SK-N-SH (cell line): ENCODE data around the gene CDC14C. TPM values are rescaled to one million over a fixed set of nuclear protein-coding genes. Genes with fewer than 3 reads are reported as not detected.

Experiments used
- CTCF ChIA-PET: fragments of 300-600, 350-600 bp; formaldehyde crosslinking; extraction: SDS; loops from one replicate; lab custom pipeline; 2021; lab: Yijun Ruan, JAX
- POLR2A ChIA-PET: fragments of 350-600 bp; sonication (Branson Sonifier 250); formaldehyde crosslinking; extraction: SDS; loops from one replicate; lab custom pipeline; 2020; ENCODE audit warnings: antibody characterized with exemption, inconsistent platforms; lab: Yijun Ruan, JAX
- DNase-seq: peaks from one replicate; pipeline ENCODE4 v3.0.0; 2012
- H2AFZ ChIP-seq: fragments of 200-600 bp; sonication (generic); 2 replicates; pipeline ENCODE4 v1.8.1; 2016; ENCODE audit warnings: antibody characterized with exemption, mild to moderate bottlenecking, low read depth
- H3F3A ChIP-seq: fragments of 200-600 bp; sonication (generic); replicated peaks from 2 replicates; pipeline ENCODE3; 2016; ENCODE audit warnings: antibody characterized with exemption, mild to moderate bottlenecking; ENCODE audit not compliant: insufficient read depth
- H3K27ac ChIP-seq, 2 experiments: fragments of 200-500 bp in 1 of 2; fragments of 200-600 bp in 1 of 2; sonication (Bioruptor generic) in 1 of 2; sonication (generic), shearing (Covaris generic) in 1 of 2; 2 replicates each; pipeline versions ENCODE4 v1.5.1 to v1.6.1; 2014 to 2016; ENCODE audit warnings: low read depth in 2 of 2, inconsistent platforms in 1 of 2, low read length in 1 of 2, mild to moderate bottlenecking in 1 of 2, mixed read lengths in 1 of 2
- H3K27me3 ChIP-seq: fragments of 200-600 bp; sonication (generic), shearing (Covaris generic); 2 replicates; pipeline ENCODE4 v1.6.1; 2016; ENCODE audit warnings: mixed run types; ENCODE audit not compliant: insufficient read depth
- H3K36me3 ChIP-seq, 2 experiments: fragments of 200-500 bp in 1 of 2; fragments of 200-600 bp in 1 of 2; sonication (Bioruptor generic) in 1 of 2; sonication (generic) in 1 of 2; replicated peaks in 1 of 2; 2 replicates each; pipeline versions ENCODE3 to v1.5.1; 2014 to 2016; ENCODE audit warnings: low read length in 1 of 2, mild to moderate bottlenecking in 1 of 2; ENCODE audit not compliant: insufficient read depth in 2 of 2, control insufficient read depth in 1 of 2
- H3K4me1 ChIP-seq, 2 experiments: fragments of 200-500 bp in 1 of 2; fragments of 200-600 bp in 1 of 2; sonication (Bioruptor generic) in 1 of 2; sonication (generic), shearing (Covaris generic) in 1 of 2; 2 replicates each; pipeline versions ENCODE4 v1.5.1 to v1.6.1; 2014 to 2016; ENCODE audit warnings: low read depth in 1 of 2, low read length in 1 of 2, mixed run types in 1 of 2; ENCODE audit not compliant: insufficient read depth in 2 of 2, control insufficient read depth in 1 of 2
- H3K4me2 ChIP-seq: fragments of 200-600 bp; sonication (generic), shearing (Covaris generic); 2 replicates; pipeline ENCODE4 v1.6.1; 2017; ENCODE audit warnings: mixed run types
- H3K4me3 ChIP-seq, 2 experiments: fragments of 200-500 bp in 1 of 2; fragments of 200-600 bp in 1 of 2; sonication (Bioruptor generic) in 1 of 2; sonication (generic), shearing (Covaris generic) in 1 of 2; 2 replicates each; pipeline versions ENCODE4 v1.5.1 to v1.8.1; 2014 to 2016; ENCODE audit warnings: low read depth in 2 of 2, inconsistent platforms in 1 of 2, low read length in 1 of 2, mild to moderate bottlenecking in 1 of 2, mixed read lengths in 1 of 2, moderate library complexity in 1 of 2
- H3K79me2 ChIP-seq: fragments of 200-600 bp; sonication (generic); 2 replicates; pipeline ENCODE4 v1.8.1; 2017; ENCODE audit warnings: mild to moderate bottlenecking; ENCODE audit not compliant: insufficient read depth
- H3K9ac ChIP-seq: fragments of 200-600 bp; sonication (generic); 2 replicates; pipeline ENCODE4 v1.6.1; 2017; ENCODE audit warnings: mixed run types
- H3K9me2 ChIP-seq: fragments of 200-600 bp; sonication (generic); 2 replicates; pipeline ENCODE4 v1.6.1; 2017; ENCODE audit warnings: mixed run types
- H3K9me3 ChIP-seq: fragments of 200-600 bp; sonication (generic); 2 replicates; pipeline ENCODE4 v1.6.1; 2017; ENCODE audit warnings: mixed run types, mild to moderate bottlenecking, moderate library complexity
- H4K20me1 ChIP-seq: fragments of 200-600 bp; sonication (generic); 2 replicates; pipeline ENCODE4 v1.6.1; 2017; ENCODE audit warnings: mild to moderate bottlenecking, mixed run types; ENCODE audit not compliant: insufficient read depth
- EP300 ChIP-seq, 2 experiments: IDR thresholded peaks; 2 replicates each; pipeline versions ENCODE4 v1.4.0 to v1.6.1; 2012; ENCODE audit warnings: borderline replicate concordance in 1 of 2, low read depth in 1 of 2, low read length in 1 of 2
- NFIC ChIP-seq: IDR thresholded peaks from 2 replicates; pipeline ENCODE4 v1.4.0; 2012; ENCODE audit warnings: borderline replicate concordance
- POLR2AphosphoS5 ChIP-seq: IDR thresholded peaks from 2 replicates; pipeline ENCODE4 v1.6.1; 2012; ENCODE audit warnings: low read depth, low read length
- RCOR1 ChIP-seq: fragments of 150-350 bp; IDR thresholded peaks from 2 replicates; pipeline ENCODE4 v1.6.1; 2017; ENCODE audit warnings: antibody characterized with exemption, low read length
- SIN3A ChIP-seq: IDR thresholded peaks from 2 replicates; pipeline ENCODE4 v1.6.1; 2012; ENCODE audit warnings: low read depth, mild to moderate bottlenecking, low read length, moderate library complexity, borderline replicate concordance
- TEAD4 ChIP-seq: IDR thresholded peaks from 2 replicates; pipeline ENCODE4 v1.4.0; 2012; ENCODE audit warnings: mild to moderate bottlenecking, borderline replicate concordance; ENCODE audit not compliant: insufficient read depth
- WGBS: methylation state at CpG from one replicate; pipeline ENCODE4 v1.1.6; 2017; ENCODE audit warnings: low lambda C conversion rate; 5-methylcytosine and 5-hydroxymethylcytosine counted together
- polyA plus RNA-seq, 3 experiments: library from polyadenylated mRNA; depleted of rRNA; stranded (reverse); fragments of >200 nt; gene quantifications; 2 replicates each; pipeline ENCODE4 v1.2.3, GENCODE V29; 2012
- TF ChIP-seq, protein P1 (sequence below): IDR thresholded peaks from 2 replicates; pipeline ENCODE4 v1.6.1; 2012; ENCODE audit warnings: mild to moderate bottlenecking, low read depth, low read length, moderate library complexity
- TF ChIP-seq, protein P2 (sequence below): fragments of 150-350 bp; IDR thresholded peaks from 2 replicates; pipeline ENCODE4 v1.6.1; 2017; ENCODE audit warnings: antibody characterized with exemption, low read length, low read depth, borderline replicate concordance
- TF ChIP-seq, protein P3 (sequence below): IDR thresholded peaks from 2 replicates; pipeline ENCODE4; 2012
- TF ChIP-seq, protein P4 (sequence below): IDR thresholded peaks from 2 replicates; pipeline ENCODE4 v1.4.0; 2012; ENCODE audit warnings: low read depth
- TF ChIP-seq, protein P5 (sequence below): IDR thresholded peaks from 2 replicates; pipeline ENCODE4 v1.4.0; 2012; ENCODE audit warnings: low read depth, borderline replicate concordance
- TF ChIP-seq, protein P6 (sequence below): fragments of 200-600 bp; sonication (generic); IDR thresholded peaks from 2 replicates; pipeline ENCODE4 v1.6.1; 2017; ENCODE audit warnings: antibody characterized with exemption, mild to moderate bottlenecking, moderate library complexity
- TF ChIP-seq, protein P7 (sequence below): IDR thresholded peaks from 2 replicates; pipeline ENCODE4 v1.4.0; 2012; ENCODE audit warnings: low read depth, borderline replicate concordance
- TF ChIP-seq, protein P8 (sequence below): fragments of 150-350 bp; IDR thresholded peaks from 2 replicates; pipeline ENCODE4 v1.6.1; 2016; ENCODE audit warnings: mild to moderate bottlenecking, low read depth, low read length

Gene CDC14C
- polyA plus RNA-seq, 1 of the 3 experiments (the other 2 are of a cell fraction) = not detected

DNA sequence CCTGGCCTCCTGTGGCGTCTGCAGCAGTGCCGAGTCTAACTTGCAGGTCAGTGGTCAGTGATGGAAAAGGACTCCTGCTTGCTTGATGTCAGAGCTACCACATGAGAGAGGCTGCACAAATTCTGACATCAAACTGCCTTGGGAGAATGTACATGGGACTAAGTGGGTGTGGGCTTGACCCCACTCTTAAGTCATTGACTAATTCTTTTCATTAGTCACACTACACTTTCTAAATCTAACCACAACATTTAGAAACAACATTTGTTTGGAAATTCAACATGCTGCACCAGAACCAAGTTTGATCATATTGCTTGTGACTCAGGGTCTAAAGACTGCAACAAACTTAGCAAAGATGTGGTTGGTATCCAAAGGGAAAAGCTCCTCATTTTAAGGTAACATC, 24.4 kb upstream of the CDC14C start:
- 0% methylated on average over 2 of the region's 2 CpGs for WGBS
- ChIA-PET POLR2A (no interaction called here), CTCF (no interaction called here)
- Histone ChIP-seq H3K27ac (no peak overlapping the region), H3K9me3 (no peaks in the 10 kb centered on the region), H3K9ac (no peak overlapping the region), H4K20me1 (no peaks in the 10 kb centered on the region), H3K36me3 (no peaks in the 10 kb centered on the region), H3K4me3 (no peak overlapping the region), H3F3A (no peaks in the 10 kb centered on the region), H3K4me1 (no peaks in the 10 kb centered on the region), H3K9me2 (no peaks in the 10 kb centered on the region), H3K27me3 (no peaks in the 10 kb centered on the region), H3K79me2 (no peaks in the 10 kb centered on the region), H3K4me2 (no peak overlapping the region), H2AFZ (no peak overlapping the region)
- TF ChIP-seq, protein P1, sequence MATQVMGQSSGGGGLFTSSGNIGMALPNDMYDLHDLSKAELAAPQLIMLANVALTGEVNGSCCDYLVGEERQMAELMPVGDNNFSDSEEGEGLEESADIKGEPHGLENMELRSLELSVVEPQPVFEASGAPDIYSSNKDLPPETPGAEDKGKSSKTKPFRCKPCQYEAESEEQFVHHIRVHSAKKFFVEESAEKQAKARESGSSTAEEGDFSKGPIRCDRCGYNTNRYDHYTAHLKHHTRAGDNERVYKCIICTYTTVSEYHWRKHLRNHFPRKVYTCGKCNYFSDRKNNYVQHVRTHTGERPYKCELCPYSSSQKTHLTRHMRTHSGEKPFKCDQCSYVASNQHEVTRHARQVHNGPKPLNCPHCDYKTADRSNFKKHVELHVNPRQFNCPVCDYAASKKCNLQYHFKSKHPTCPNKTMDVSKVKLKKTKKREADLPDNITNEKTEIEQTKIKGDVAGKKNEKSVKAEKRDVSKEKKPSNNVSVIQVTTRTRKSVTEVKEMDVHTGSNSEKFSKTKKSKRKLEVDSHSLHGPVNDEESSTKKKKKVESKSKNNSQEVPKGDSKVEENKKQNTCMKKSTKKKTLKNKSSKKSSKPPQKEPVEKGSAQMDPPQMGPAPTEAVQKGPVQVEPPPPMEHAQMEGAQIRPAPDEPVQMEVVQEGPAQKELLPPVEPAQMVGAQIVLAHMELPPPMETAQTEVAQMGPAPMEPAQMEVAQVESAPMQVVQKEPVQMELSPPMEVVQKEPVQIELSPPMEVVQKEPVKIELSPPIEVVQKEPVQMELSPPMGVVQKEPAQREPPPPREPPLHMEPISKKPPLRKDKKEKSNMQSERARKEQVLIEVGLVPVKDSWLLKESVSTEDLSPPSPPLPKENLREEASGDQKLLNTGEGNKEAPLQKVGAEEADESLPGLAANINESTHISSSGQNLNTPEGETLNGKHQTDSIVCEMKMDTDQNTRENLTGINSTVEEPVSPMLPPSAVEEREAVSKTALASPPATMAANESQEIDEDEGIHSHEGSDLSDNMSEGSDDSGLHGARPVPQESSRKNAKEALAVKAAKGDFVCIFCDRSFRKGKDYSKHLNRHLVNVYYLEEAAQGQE = no peak
- TF ChIP-seq EP300 (IDR thresholded peaks at IDR 0.05; ENCODE audit: borderline replicate concordance in 1 of 2, low read depth in 1 of 2, low read length in 1 of 2) = no peak
- TF ChIP-seq, protein P2, sequence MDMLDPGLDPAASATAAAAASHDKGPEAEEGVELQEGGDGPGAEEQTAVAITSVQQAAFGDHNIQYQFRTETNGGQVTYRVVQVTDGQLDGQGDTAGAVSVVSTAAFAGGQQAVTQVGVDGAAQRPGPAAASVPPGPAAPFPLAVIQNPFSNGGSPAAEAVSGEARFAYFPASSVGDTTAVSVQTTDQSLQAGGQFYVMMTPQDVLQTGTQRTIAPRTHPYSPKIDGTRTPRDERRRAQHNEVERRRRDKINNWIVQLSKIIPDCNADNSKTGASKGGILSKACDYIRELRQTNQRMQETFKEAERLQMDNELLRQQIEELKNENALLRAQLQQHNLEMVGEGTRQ = no peak
- no peak for TF ChIP-seq NFIC
- no peak for TF ChIP-seq SIN3A
- TF ChIP-seq, protein P3, sequence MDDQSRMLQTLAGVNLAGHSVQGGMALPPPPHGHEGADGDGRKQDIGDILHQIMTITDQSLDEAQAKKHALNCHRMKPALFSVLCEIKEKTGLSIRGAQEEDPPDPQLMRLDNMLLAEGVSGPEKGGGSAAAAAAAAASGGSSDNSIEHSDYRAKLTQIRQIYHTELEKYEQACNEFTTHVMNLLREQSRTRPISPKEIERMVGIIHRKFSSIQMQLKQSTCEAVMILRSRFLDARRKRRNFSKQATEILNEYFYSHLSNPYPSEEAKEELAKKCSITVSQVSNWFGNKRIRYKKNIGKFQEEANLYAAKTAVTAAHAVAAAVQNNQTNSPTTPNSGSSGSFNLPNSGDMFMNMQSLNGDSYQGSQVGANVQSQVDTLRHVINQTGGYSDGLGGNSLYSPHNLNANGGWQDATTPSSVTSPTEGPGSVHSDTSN = no peak
- TF ChIP-seq, protein P4, sequence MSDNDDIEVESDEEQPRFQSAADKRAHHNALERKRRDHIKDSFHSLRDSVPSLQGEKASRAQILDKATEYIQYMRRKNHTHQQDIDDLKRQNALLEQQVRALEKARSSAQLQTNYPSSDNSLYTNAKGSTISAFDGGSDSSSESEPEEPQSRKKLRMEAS = no peak
- no peak for DNase-seq

DNA sequence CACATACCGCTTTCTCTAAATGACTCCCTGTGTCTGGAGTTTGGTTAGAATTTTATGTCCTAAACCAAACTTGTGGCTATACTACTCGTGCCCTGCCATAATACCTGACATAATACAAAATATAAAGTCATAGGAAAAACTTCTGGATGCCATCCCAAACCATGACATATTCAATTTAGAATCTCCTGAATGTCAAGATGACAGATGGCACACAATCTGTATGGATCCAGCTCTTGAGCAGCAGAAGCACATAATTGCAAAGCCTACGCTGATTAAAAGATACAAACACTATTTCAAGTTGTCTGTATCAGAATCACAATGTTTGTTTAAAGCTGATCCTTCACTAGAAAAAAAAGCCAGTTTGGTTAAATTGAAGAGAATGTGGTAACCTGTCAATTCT, 22.4 kb upstream of the CDC14C start:
- H3K9me2 ChIP-seq = no peaks in the 10 kb centered on the region
- H2AFZ ChIP-seq = no peak overlapping the region
- no peaks in the 10 kb centered on the region for H4K20me1 ChIP-seq
- H3K36me3 ChIP-seq = no peaks in the 10 kb centered on the region
- 3% methylated on average over 3 of the region's 3 CpGs for WGBS
- no peak for DNase-seq
- POLR2A ChIA-PET = no interaction called here
- no peaks in the 10 kb centered on the region for H3F3A ChIP-seq
- H3K4me1 ChIP-seq = no peaks in the 10 kb centered on the region
- no peak overlapping the region for H3K4me3 ChIP-seq
- H3K27ac ChIP-seq = no peak overlapping the region
- no peaks in the 10 kb centered on the region for H3K27me3 ChIP-seq
- CTCF ChIA-PET = interaction anchor here (1.4 kb wide), 1 partner anchor 12 kb away, joined by 5 read pairs; no protein-coding TSS in a partner anchor
- no peak overlapping the region for H3K4me2 ChIP-seq
- no peaks in the 10 kb centered on the region for H3K79me2 ChIP-seq
- H3K9ac ChIP-seq = no peak overlapping the region
- H3K9me3 ChIP-seq = no peaks in the 10 kb centered on the region
- TF ChIP-seq EP300 (IDR thresholded peaks at IDR 0.05; ENCODE audit: borderline replicate concordance in 1 of 2, low read depth in 1 of 2, low read length in 1 of 2) (no peak), RCOR1 (no peak), SIN3A (no peak), POLR2AphosphoS5 (no peak), TEAD4 (no peak)
- TF ChIP-seq, protein P5, sequence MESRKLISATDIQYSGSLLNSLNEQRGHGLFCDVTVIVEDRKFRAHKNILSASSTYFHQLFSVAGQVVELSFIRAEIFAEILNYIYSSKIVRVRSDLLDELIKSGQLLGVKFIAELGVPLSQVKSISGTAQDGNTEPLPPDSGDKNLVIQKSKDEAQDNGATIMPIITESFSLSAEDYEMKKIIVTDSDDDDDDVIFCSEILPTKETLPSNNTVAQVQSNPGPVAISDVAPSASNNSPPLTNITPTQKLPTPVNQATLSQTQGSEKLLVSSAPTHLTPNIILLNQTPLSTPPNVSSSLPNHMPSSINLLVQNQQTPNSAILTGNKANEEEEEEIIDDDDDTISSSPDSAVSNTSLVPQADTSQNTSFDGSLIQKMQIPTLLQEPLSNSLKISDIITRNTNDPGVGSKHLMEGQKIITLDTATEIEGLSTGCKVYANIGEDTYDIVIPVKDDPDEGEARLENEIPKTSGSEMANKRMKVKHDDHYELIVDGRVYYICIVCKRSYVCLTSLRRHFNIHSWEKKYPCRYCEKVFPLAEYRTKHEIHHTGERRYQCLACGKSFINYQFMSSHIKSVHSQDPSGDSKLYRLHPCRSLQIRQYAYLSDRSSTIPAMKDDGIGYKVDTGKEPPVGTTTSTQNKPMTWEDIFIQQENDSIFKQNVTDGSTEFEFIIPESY = no peak
- TF ChIP-seq, protein P6, sequence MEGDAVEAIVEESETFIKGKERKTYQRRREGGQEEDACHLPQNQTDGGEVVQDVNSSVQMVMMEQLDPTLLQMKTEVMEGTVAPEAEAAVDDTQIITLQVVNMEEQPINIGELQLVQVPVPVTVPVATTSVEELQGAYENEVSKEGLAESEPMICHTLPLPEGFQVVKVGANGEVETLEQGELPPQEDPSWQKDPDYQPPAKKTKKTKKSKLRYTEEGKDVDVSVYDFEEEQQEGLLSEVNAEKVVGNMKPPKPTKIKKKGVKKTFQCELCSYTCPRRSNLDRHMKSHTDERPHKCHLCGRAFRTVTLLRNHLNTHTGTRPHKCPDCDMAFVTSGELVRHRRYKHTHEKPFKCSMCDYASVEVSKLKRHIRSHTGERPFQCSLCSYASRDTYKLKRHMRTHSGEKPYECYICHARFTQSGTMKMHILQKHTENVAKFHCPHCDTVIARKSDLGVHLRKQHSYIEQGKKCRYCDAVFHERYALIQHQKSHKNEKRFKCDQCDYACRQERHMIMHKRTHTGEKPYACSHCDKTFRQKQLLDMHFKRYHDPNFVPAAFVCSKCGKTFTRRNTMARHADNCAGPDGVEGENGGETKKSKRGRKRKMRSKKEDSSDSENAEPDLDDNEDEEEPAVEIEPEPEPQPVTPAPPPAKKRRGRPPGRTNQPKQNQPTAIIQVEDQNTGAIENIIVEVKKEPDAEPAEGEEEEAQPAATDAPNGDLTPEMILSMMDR = no peak
- TF ChIP-seq, protein P7, sequence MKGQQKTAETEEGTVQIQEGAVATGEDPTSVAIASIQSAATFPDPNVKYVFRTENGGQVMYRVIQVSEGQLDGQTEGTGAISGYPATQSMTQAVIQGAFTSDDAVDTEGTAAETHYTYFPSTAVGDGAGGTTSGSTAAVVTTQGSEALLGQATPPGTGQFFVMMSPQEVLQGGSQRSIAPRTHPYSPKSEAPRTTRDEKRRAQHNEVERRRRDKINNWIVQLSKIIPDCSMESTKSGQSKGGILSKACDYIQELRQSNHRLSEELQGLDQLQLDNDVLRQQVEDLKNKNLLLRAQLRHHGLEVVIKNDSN = no peak
- TF ChIP-seq, protein P8, sequence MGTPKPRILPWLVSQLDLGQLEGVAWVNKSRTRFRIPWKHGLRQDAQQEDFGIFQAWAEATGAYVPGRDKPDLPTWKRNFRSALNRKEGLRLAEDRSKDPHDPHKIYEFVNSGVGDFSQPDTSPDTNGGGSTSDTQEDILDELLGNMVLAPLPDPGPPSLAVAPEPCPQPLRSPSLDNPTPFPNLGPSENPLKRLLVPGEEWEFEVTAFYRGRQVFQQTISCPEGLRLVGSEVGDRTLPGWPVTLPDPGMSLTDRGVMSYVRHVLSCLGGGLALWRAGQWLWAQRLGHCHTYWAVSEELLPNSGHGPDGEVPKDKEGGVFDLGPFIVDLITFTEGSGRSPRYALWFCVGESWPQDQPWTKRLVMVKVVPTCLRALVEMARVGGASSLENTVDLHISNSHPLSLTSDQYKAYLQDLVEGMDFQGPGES = no peak
